Stimulated activated CD4-positive, alpha-beta T cell treated with anti-CD3 and anti-CD28 coated beads, Interleukin-2, amount 100 ng/mL, for 24 hours (primary cell): ENCODE measurements around the gene DPP10.
"Not testable (repeated sequence)": the region's sequence is repeated elsewhere in the genome, so short reads cannot be mapped to it uniquely, and the experiment has no call there.

Experiments used
- DNase-seq, 2 donors: peaks; one replicate each; pipeline ENCODE4 v3.0.0-alpha.2; 2020

DPP10 gene

GRCh38 chr2:114517580-114517979, 75.1 kb downstream of the DPP10 start:
- no peak for DNase-seq

- DNase-seq, result no peak
These were observed 76.3 kb downstream of the DPP10 start for GRCh38 chr2:114518738-114519137.

GRCh38 chr2:114522612-114523011, 80.2 kb downstream of the DPP10 start:
- DNase-seq, result not testable (repeated sequence)

- DNase-seq, result no peak
These were observed 83.5 kb downstream of the DPP10 start for GRCh38 chr2:114525955-114526354.

- DNase-seq, result no peak
These were observed 84.4 kb downstream of the DPP10 start for GRCh38 chr2:114526841-114527240.

GRCh38 chr2:114527330-114527983, 85.0 kb downstream of the DPP10 start:
- DNase-seq, result no peak

- DNase-seq, result no peak
These were observed 92.0 kb downstream of the DPP10 start for GRCh38 chr2:114534116-114535084.

GRCh38 chr2:114537777-114538176, 95.3 kb downstream of the DPP10 start:
- no peak for DNase-seq

GRCh38 chr2:114542695-114543094, 100.3 kb downstream of the DPP10 start:
- no peak for DNase-seq

GRCh38 chr2:114543236-114543766, 100.9 kb downstream of the DPP10 start:
- DNase-seq, result no peak

- no peak for DNase-seq
These were observed 102.6 kb downstream of the DPP10 start for GRCh38 chr2:114545052-114545451.

- DNase-seq, result no peak
These were observed 104.1 kb downstream of the DPP10 start for GRCh38 chr2:114546531-114546930.

- DNase-seq, result no peak
These were observed 105.7 kb downstream of the DPP10 start for GRCh38 chr2:114548151-114548550.

- DNase-seq, result no peak
These were observed 107.9 kb downstream of the DPP10 start for GRCh38 chr2:114550364-114550763.

GRCh38 chr2:114550895-114551793, 108.7 kb downstream of the DPP10 start:
- DNase-seq, result peak in 1 of 2 donors; percentile 23

- DNase-seq, result no peak
These were observed 110.6 kb downstream of the DPP10 start for GRCh38 chr2:114553027-114553426.

GRCh38 chr2:114569166-114569565, 126.7 kb downstream of the DPP10 start:
- DNase-seq, result no peak

- no peak for DNase-seq
These were observed 135.2 kb downstream of the DPP10 start for GRCh38 chr2:114577657-114578056.

- DNase-seq, result no peak
These were observed 137.1 kb downstream of the DPP10 start for GRCh38 chr2:114579542-114579941.

- DNase-seq, result no peak
These were observed 138.2 kb downstream of the DPP10 start for GRCh38 chr2:114580691-114581090.

GRCh38 chr2:114598329-114598728, 155.9 kb downstream of the DPP10 start:
- DNase-seq, result no peak

- no peak for DNase-seq
These were observed 166.8 kb downstream of the DPP10 start for GRCh38 chr2:114609203-114609602.

- no peak for DNase-seq
These were observed 167.4 kb downstream of the DPP10 start for GRCh38 chr2:114609801-114610200.
